GM19397 (cell line): ENCODE results near the gene PNMA8C.

Experiments
- ATAC-seq: cut with Tn5 transposase; IDR thresholded peaks from one replicate; pipeline ENCODE4 v1.9.1; 2021; ENCODE audit warnings: mild to moderate bottlenecking, moderate library complexity; ENCODE audit not compliant: unreplicated experiment

The PNMA8C gene

DNA sequence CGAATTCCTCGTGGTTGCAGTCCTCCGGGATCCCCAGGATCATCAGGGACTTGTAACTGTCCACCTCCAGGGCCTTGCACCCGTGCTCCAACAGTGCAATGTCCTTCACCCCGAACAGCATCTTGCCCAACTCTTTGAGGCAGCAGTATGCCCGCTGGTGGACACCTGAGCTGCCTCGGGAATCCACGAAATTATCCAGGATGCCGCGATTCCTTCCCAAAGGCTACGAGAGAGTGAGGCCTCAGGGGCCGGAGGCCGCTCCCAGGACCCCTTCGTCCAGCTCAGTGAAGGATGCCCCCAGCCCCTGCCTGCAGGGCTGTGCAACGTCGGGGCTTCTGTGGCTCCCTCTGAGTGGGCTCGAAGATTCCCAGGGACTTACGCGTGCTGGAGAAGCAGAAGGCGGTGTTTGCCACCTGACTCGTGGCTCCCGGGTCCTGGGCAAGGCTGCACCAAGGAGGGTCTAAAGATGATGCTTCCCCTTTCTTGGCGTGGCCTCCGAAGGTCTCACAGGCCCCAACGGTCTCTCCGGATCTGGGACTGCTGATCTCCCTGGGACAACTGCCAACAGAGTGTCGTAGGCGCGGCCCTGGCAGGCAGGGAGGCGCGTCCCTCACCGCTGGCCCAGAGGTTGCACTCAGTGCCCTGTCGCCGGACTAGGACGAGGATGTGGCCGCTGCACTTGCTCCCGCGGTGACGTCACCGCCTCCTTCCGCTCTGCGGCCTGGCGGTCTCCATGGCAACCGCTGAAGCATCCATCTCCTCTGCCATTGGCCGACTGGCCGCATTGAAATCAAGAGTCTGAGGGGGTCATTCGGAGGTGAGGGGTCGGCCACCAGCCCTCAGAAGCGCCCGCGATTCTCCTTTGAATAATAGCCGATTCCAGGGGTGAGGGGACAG is at the start of gene PNMA8C:
Gene PNMA8C (minus strand): TSS at position 698 of the 897 bp plus-strand sequence. CDS start 577 bp downstream, at position 121.
- no peak for ATAC-seq

DNA sequence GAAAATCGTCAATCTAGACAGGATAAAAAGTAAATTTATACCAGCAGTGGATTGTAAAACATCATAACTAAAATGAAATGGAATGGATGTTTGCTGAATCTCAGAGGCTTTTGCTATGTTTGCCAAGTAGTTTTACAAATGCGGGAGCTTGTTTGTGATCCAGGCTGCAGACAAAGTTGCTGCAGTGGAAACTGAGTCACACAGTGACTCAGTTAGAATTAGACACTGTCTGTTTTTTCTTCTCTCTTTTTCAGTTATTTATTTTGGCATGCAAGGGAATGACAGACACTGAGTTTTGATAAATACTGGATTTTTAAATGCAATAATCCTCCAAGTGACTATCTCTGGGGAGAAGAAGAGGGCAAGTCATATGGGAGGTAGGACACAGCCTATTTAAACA is 47.2 kb upstream of the PNMA8C start:
- no peak for ATAC-seq

- no peak for ATAC-seq
Measured at GRCh38 chr19:46474211-46474610, 45.5 kb upstream of the PNMA8C start.

DNA sequence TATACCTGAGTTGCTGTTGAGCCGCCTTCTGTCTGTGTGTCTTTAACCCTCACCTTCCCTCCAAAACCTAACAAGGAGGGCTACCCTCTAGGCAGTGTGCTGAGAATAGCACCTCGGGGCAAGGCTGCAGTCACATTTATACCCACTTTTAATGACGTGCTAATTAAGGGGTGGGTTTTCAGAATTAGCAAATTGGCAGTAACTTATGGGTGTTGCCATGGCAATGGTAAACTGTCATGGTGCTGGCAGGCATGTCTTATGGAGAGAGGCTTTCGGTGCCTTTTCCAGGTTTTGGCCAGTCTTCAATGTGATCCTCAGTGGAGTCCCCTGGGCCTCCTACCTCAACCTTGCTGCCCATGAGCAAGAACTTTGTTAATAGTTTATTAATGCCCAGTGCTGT is 43.9 kb upstream of the PNMA8C start:
- ATAC-seq: no peak

- no peak for ATAC-seq
Measured at GRCh38 chr19:46471811-46472543, 43.2 kb upstream of the PNMA8C start.

DNA sequence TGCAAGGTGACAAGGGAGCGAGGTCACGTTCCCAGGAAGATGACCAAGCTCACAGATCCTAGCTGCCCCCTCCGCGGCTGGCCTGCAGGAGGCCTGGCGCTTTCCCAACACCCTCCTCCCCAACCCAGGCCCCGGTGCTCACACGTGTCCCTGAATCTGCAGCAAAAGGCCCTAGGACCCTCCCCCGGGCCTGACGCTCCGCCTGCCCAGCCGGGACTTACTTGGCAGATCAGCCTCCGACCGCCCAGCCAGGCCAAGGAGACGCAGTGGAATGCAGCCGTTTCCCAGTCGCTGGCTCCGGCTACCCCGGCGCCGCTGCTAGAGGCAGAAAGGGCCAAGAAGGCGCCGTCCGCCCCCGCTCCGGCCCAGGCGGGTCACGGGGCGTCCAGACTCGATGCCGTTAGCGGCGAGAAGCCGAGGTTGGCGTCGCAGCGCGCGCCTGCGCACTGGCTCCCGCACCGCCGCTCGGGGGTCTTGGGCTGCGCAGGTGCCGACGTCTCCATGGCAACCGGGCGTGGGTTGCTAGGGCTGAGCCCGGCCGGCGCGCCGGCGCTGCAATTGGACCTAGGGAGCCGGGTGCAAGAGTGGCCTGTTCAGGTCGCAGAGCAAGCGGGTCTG is 42.5 kb upstream of the PNMA8C start, which contains the start of gene PNMA8A:
Gene PNMA8A (minus strand): TSS at position 448 of the 618 bp plus-strand sequence. CDS start 528 bp downstream, outside the sequence.
- no peak for ATAC-seq

DNA sequence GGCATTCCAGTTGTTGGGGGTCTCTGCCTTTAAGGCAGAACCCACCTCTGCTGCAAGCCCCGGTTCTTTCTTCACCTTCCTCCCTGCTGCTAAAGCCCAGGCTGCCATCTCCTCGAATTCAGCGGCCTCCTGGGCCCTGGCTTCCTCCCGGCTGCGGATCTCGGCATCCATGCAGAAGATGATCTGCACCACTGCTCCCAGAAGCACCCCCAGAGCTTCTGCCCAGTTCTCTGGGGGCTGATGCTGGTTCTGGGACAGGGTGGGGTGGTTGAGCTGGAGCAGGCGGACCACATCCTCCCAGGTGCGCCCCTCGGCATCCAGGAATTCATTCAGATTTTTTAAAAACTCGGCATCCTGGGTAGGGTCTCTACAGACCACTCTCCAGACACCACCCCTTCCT is 41.6 kb upstream of the PNMA8C start:
- no peak for ATAC-seq

DNA sequence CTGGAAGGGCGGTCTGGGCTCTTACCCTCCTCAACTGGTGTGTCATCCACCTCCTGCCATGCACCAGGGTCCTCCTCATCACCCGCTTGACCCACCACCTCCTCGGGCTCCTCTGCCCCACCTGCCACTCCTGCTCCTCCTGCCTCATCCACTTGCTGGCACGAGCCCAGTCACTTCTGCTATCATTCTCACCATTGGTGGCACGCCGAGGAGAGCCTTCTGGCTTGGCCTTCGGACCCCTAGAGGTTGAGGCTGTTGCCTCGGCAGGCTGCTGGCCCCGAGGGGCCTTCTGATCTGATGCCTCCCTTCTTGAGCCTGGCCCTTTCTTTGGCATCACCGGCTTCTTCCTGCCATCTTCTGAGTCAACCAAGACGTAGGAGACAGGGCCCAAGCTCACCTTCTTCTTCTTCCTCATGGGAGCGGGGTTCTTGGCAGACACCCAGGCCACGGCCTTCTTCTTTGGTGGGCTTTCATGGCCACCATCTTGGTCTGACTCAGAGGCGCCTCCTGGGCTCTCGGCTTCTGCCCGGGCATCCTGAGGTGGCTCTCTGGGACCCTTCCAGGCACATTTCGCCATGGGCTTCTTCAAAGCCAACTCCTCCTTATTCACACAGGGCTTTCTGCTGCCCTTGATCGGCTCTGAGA is 40.9 kb upstream of the PNMA8C start:
- ATAC-seq: no peak

GRCh38 chr19:46466536-46467196 is 37.9 kb upstream of the PNMA8C start:
- no peak for ATAC-seq

- no peak for ATAC-seq
Measured at GRCh38 chr19:46463516-46463915, 34.8 kb upstream of the PNMA8C start.

DNA sequence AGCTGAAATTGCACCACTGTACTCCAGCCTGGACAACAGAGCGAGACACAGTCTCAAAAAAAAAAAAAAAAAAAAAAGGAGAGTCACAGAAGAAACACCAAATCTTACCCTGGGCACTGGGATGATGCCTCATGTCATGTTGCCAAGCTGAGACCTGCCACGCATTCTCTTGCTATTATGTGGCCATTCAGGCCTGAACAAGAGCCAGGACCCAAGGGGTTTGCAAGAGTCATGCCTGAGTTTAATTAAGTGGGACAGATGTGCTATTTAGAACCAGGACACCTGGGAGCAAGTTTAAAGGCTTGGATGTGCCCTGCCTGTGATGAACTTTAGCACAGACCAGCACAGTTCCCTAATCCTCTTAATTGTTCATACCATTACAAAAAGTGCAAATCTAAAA is 32.8 kb upstream of the PNMA8C start:
- no peak for ATAC-seq

GRCh38 chr19:46460981-46461380 is 32.2 kb upstream of the PNMA8C start:
- no peak for ATAC-seq

DNA sequence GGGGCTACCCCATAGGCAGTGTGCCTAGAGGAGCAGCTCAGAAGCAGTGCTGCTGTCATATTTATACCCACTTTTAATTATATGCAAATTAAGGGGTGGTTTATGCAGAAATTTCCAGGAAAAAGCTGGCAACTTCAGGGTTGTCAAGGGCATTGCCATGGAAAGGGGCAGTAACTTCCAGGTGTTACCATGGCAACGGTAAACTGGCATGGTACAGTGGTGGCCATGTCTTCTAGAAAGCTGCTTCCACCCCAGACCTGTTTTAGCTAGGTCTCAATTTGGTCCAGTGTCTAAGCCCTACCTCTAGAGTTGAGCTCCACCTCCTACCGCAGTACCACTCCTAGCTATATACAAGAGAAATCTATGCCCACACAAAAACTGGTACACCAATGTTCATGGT is 31.3 kb upstream of the PNMA8C start:
- ATAC-seq: no peak

DNA sequence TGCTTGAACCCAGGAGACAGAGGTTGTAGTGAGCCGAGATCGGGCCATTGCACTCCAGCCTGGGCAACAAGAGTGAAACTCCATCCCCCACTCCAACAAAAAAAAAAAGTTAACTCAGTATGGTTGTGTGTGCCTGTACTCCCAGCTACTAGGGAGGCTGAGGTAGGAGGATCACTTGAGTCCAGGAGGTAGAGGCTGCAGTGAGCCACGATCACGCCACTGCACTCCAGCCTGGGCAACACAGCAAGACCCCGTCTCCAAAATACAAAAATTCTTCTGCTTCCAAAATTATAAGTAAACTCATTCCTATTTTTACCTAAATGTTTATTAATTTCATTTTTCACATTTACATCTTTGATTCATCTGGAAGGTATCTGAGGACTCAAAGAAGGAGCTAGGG is 28.2 kb upstream of the PNMA8C start:
- no peak for ATAC-seq

DNA sequence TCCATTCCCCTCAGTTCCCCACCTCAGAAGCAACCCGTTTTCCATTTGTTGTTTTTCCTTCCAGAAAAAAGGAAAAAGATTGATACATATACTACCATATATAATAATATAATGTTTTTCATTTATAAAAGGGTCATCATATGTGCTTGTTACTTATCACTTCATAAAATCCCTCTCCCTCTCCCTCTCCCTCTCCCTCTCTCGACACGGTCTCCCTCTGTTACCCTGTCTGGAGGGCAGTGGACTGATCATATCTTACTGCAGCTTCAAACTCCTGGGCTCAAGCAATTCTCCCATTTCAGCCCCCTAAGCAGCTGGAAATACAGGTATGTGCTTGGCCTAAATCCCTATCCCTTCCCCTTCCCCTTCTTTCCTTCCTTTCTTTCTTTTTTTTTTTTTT is 25.5 kb upstream of the PNMA8C start:
- no peak for ATAC-seq

GRCh38 chr19:46453661-46454060 is 24.9 kb upstream of the PNMA8C start:
- no peak for ATAC-seq

DNA sequence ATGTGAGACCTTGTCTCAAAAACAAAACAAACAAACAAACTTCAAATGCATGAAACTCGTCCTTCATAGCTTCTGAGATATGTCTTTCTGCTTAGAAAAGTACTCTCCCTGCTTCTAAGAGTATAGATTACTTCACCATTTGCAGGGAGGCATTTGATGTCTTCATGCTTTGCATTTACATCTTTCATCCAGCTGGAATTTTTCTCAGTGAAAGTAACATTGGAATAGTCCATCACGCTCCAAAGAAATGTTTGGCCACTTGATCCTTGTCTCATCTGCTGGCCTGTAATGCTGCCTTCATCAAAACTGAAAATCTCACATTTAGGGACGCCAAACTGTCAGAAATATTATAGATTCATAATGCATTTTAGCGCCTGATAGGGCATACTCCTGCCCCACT is 23.4 kb upstream of the PNMA8C start:
- no peak for ATAC-seq

- no peak for ATAC-seq
Measured at GRCh38 chr19:46451352-46451751, 22.6 kb upstream of the PNMA8C start.

- no peak for ATAC-seq
Measured at GRCh38 chr19:46450737-46451136, 22.0 kb upstream of the PNMA8C start.

DNA sequence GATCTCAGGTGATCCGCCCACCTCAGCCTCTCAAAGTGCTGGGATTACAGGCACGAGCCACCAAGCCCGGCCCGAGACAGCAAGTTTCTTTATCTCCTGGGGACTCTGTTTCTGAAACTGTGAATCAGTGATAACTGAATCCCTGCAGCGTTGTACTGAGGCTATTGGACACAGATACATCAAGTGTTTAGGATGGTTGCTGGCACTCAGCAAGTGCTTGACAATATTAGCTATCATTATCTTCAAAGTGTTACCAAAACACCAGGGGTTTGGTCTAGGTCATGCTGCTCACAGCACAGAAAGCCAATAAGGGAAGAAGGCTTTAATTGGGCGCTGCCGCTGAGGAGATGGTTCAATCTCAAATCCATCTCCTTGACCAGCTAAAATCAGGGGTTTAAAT is 20.5 kb upstream of the PNMA8C start:
- no peak for ATAC-seq

GRCh38 chr19:46448601-46449000 is 19.9 kb upstream of the PNMA8C start:
- no peak for ATAC-seq
